IMR-90 (cell line): ENCODE measurements around the gene PCCB.

Experiments
- CTCF ChIP-seq: conservative IDR thresholded peaks from 2 replicates; pipeline ENCODE4 v1.5.1; 2012; ENCODE audit warnings: mild to moderate bottlenecking, low read depth, low read length, improper control_type of control experiment
- FOS ChIP-seq: fragments of 150-350 bp; IDR thresholded peaks from 2 replicates; pipeline ENCODE4 v1.6.1; 2016; ENCODE audit warnings: low read depth, low read length
- MXI1 ChIP-seq: IDR thresholded peaks from 2 replicates; pipeline ENCODE4 v1.6.1; 2012; ENCODE audit warnings: low read depth, mild to moderate bottlenecking, low read length, moderate library complexity, borderline replicate concordance
- POLR2A ChIP-seq: IDR thresholded peaks from 2 replicates; pipeline ENCODE4 v1.6.1; 2012; ENCODE audit warnings: mild to moderate bottlenecking, low read depth, low read length
- RFX5 ChIP-seq: IDR thresholded peaks from 2 replicates; pipeline ENCODE4 v1.8.0; 2012; ENCODE audit warnings: low read depth, mild to moderate bottlenecking, low read length, moderate library complexity

- TF ChIP-seq CTCF (no peak), FOS (no peak), POLR2A (no peak), MXI1 (no peak), RFX5 (no peak)
Measured at GRCh38 chr3:136263251-136263650, 13.1 kb downstream of the PCCB start.
